A673 (cell line): ENCODE data around the gene BCDIN3D. TPM values are rescaled to one million over a fixed set of nuclear protein-coding genes. Genes with fewer than 3 reads are reported as not detected.

ENCODE experiments used
- BruUV-seq: library from RNA; stranded (reverse); fragments of 400-500 nt; replicated peaks from 2 replicates; lab custom pipeline; 2021; lab: Mats Ljungman, UMichigan
- CTCF ChIA-PET: fragments of 300-600 bp; sonication (Branson Sonifier 250); formaldehyde crosslinking; loops from one replicate; lab custom pipeline; 2022; ENCODE audit warnings: antibody characterized with exemption; lab: Charles Lee
- POLR2A ChIA-PET: fragments of 300-600 bp; sonication (Branson Sonifier 250); formaldehyde crosslinking; loops from one replicate; lab custom pipeline; 2022; ENCODE audit warnings: antibody characterized with exemption; ENCODE audit not compliant: low non-redundant PET; lab: Charles Lee
- DNase-seq: peaks from one replicate; pipeline ENCODE4 v3.0.0-alpha.2; 2015; ENCODE audit warnings: low spot score
- H3K27ac ChIP-seq: fragments of 200-600 bp; sonication (generic); 2 replicates; pipeline ENCODE4 v1.5.1; 2016; ENCODE audit warnings: mixed run types, low read depth, mild to moderate bottlenecking, mixed read lengths, antibody characterized with exemption, low read length; ENCODE audit not compliant: poor library complexity, severe bottlenecking
- H3K27me3 ChIP-seq: fragments of 200-600 bp; sonication (generic); replicated peaks from 2 replicates; pipeline ENCODE4 v1.6.1; 2017; ENCODE audit warnings: mixed run types, low read depth, mild to moderate bottlenecking, mixed read lengths, antibody characterized with exemption, low read length; ENCODE audit not compliant: insufficient read depth, poor library complexity
- H3K36me3 ChIP-seq: fragments of 200-600 bp; sonication (generic); 2 replicates; pipeline ENCODE4 v1.6.1; 2016; ENCODE audit warnings: mixed run types, mild to moderate bottlenecking, mixed read lengths, antibody characterized with exemption, low read length; ENCODE audit not compliant: insufficient read depth, poor library complexity, severe bottlenecking
- H3K4me1 ChIP-seq: fragments of 200-600 bp; sonication (generic); 2 replicates; pipeline ENCODE4 v1.6.1; 2017; ENCODE audit warnings: mixed run types, mild to moderate bottlenecking, mixed read lengths, antibody characterized with exemption, low read length; ENCODE audit not compliant: insufficient read depth, poor library complexity, severe bottlenecking
- H3K4me3 ChIP-seq: fragments of 200-600 bp; sonication (generic); 2 replicates; pipeline ENCODE4 v1.5.1; 2016; ENCODE audit warnings: low read depth, mixed run types, mild to moderate bottlenecking, mixed read lengths, low read length; ENCODE audit not compliant: poor library complexity, severe bottlenecking
- H3K9me3 ChIP-seq: fragments of 200-600 bp; sonication (generic); 2 replicates; pipeline ENCODE4 v1.6.1; 2016; ENCODE audit warnings: mixed run types, low read depth, mild to moderate bottlenecking, mixed read lengths, antibody characterized with exemption, low read length; ENCODE audit not compliant: poor library complexity, severe bottlenecking
- CTCF ChIP-seq: fragments of 300-800, 200-600 bp; sonication (generic); conservative IDR thresholded peaks from 2 replicates; pipeline ENCODE4 v1.5.1; 2017; ENCODE audit warnings: low read depth, mild to moderate bottlenecking, antibody characterized with exemption, low read length, moderate library complexity, mixed read lengths
- EZH2 ChIP-seq: fragments of 200-600 bp; sonication (generic); IDR thresholded peaks from 2 replicates; pipeline ENCODE4 v1.6.1; 2017; ENCODE audit warnings: borderline replicate concordance, low read depth, mild to moderate bottlenecking, mixed read lengths, antibody characterized with exemption, low read length; ENCODE audit not compliant: poor library complexity, severe bottlenecking
- intact Hi-C: fragments of 100-400 bp; cut with micrococcal nuclease; formaldehyde crosslinking; loops from one replicate; pipeline ENCODE4 v1.10.0; 2022; ENCODE audit not compliant: unreplicated experiment
- total RNA-seq: library from RNA; stranded (reverse); gene quantifications from 2 replicates; pipeline ENCODE4 v1.2.3, GENCODE V29; 2021

The BCDIN3D gene
- total RNA-seq, 1 experiment from 2014 or later = 5.7 TPM

GRCh38 chr12:49825971-49826421 lies 16.9 kb downstream of the BCDIN3D start:
- Histone ChIP-seq H3K36me3 (no peaks in the 10 kb centered on the region), H3K9me3 (no peaks in the 10 kb centered on the region), H3K4me3 (no peak overlapping the region), H3K27me3 (no peaks in the 10 kb centered on the region), H3K4me1 (peaks cover 23% of the 10 kb centered on the region), H3K27ac (no peak overlapping the region)
- POLR2A ChIA-PET = no interaction called here
- intact Hi-C loops = no loop called here
- CTCF ChIA-PET = no interaction called here
- no peak for DNase-seq
- no TSS peak for BruUV-seq
- TF ChIP-seq CTCF (no peak), EZH2 (no peak)

GRCh38 chr12:49825360-49825970 lies 17.4 kb downstream of the BCDIN3D start:
- H3K27ac ChIP-seq = no peak overlapping the region
- POLR2A ChIA-PET = no interaction called here
- TF ChIP-seq CTCF = no peak
- TF ChIP-seq EZH2 = no peak
- no peaks in the 10 kb centered on the region for H3K36me3 ChIP-seq
- no peak for DNase-seq
- no peaks in the 10 kb centered on the region for H3K9me3 ChIP-seq
- H3K4me1 ChIP-seq = peaks cover 23% of the 10 kb centered on the region
- no peak overlapping the region for H3K4me3 ChIP-seq
- H3K27me3 ChIP-seq = no peaks in the 10 kb centered on the region
- intact Hi-C loops = no loop called here
- BruUV-seq = no TSS peak
- CTCF ChIA-PET = no interaction called here

- no peaks in the 10 kb centered on the region for H3K9me3 ChIP-seq
- ChIA-PET CTCF (no interaction called here), POLR2A (no interaction called here)
- H3K4me3 ChIP-seq = no peak overlapping the region
- DNase-seq = no peak
- peaks cover 23% of the 10 kb centered on the region for H3K4me1 ChIP-seq
- H3K36me3 ChIP-seq = no peaks in the 10 kb centered on the region
- H3K27me3 ChIP-seq = no peaks in the 10 kb centered on the region
- TF ChIP-seq CTCF (no peak), EZH2 (no peak)
- intact Hi-C loops = no loop called here
- no TSS peak for BruUV-seq
- H3K27ac ChIP-seq = no peak overlapping the region
Measured at GRCh38 chr12:49824895-49825294, 18.0 kb downstream of the BCDIN3D start.
